Colonic mucosa (tissue), 4 donors: Measurements from ENCODE around the gene ACOX1. TPM values are rescaled to one million over a fixed set of nuclear protein-coding genes. Genes with fewer than 3 reads are reported as not detected.

ENCODE experiments used
- DNase-seq: peaks from one replicate; pipeline ENCODE4 v3.0.0-alpha.2; 2020
- H3K27ac ChIP-seq: fragments of 200-600 bp; one replicate; pipeline ENCODE4 v1.8.0; 2021
- H3K27me3 ChIP-seq: fragments of 200-600 bp; one replicate; pipeline ENCODE4 v1.8.0; 2021
- H3K36me3 ChIP-seq: fragments of 200-600 bp; one replicate; pipeline ENCODE4 v1.8.0; 2021
- H3K4me1 ChIP-seq: fragments of 200-600 bp; one replicate; pipeline ENCODE4 v1.8.0; 2021; ENCODE audit warnings: mild to moderate bottlenecking
- H3K4me3 ChIP-seq: fragments of 200-600 bp; one replicate; pipeline ENCODE4 v1.8.0; 2021
- H3K9ac ChIP-seq, 2 donors: one replicate each; pipeline ENCODE4 v1.7.0; 2013; ENCODE audit warnings: control low read depth in 2 of 2, low read depth in 2 of 2, low read length in 2 of 2
- H3K9me3 ChIP-seq: fragments of 200-600 bp; one replicate; pipeline ENCODE4 v1.8.0; 2021
- intact Hi-C: fragments of 100-400 bp; cut with DNase I; formaldehyde crosslinking; loops from one replicate; pipeline ENCODE4 v1.14.1; 2022
- total RNA-seq, 2 donors: library from RNA; stranded (reverse); fragmentation: NEBNext Ultra II Directional in 1 of 2; extraction: Animal tissue kit (Norgen Biotek cat#: 25700) in 1 of 2; gene quantifications; one replicate each; pipeline ENCODE4 v1.2.1, GENCODE V29; 2021
- TF ChIP-seq, protein P1 (sequence below): fragments of 200-600 bp; IDR thresholded peaks from one replicate; pipeline ENCODE4 v1.8.0; 2022; ENCODE audit warnings: antibody characterized with exemption, mild to moderate bottlenecking
- donor health status: healthy.
- donor health status: DM: no; HTN: no; CAD: no.
- donor health status: DM: no; HTN: no; CAD: no.

ACOX1 gene
- total RNA-seq, 2 donors from 2014 or later = 110 to 136 TPM

DNA sequence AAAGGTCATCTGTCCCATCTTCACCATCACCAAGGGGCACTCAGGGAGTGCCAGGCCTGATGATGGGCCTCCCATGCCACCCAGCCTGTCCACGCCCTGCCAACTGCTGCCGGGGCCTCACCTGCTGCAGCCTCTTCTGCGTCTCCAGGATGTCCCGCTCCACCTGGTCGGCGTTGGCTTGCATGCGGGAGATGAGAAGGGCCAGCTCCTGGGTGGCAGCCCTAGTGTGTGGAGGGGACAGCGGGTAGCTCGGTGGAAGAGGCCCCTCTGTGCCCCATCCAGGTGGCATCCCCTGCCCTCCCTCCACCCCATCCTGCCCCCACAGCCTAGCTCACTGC lies 44.9 kb upstream of the ACOX1 start:
- no peak for DNase-seq
- H3K4me3 ChIP-seq = no peak overlapping the region
- TF ChIP-seq, protein P1, sequence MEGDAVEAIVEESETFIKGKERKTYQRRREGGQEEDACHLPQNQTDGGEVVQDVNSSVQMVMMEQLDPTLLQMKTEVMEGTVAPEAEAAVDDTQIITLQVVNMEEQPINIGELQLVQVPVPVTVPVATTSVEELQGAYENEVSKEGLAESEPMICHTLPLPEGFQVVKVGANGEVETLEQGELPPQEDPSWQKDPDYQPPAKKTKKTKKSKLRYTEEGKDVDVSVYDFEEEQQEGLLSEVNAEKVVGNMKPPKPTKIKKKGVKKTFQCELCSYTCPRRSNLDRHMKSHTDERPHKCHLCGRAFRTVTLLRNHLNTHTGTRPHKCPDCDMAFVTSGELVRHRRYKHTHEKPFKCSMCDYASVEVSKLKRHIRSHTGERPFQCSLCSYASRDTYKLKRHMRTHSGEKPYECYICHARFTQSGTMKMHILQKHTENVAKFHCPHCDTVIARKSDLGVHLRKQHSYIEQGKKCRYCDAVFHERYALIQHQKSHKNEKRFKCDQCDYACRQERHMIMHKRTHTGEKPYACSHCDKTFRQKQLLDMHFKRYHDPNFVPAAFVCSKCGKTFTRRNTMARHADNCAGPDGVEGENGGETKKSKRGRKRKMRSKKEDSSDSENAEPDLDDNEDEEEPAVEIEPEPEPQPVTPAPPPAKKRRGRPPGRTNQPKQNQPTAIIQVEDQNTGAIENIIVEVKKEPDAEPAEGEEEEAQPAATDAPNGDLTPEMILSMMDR = no peak

DNA sequence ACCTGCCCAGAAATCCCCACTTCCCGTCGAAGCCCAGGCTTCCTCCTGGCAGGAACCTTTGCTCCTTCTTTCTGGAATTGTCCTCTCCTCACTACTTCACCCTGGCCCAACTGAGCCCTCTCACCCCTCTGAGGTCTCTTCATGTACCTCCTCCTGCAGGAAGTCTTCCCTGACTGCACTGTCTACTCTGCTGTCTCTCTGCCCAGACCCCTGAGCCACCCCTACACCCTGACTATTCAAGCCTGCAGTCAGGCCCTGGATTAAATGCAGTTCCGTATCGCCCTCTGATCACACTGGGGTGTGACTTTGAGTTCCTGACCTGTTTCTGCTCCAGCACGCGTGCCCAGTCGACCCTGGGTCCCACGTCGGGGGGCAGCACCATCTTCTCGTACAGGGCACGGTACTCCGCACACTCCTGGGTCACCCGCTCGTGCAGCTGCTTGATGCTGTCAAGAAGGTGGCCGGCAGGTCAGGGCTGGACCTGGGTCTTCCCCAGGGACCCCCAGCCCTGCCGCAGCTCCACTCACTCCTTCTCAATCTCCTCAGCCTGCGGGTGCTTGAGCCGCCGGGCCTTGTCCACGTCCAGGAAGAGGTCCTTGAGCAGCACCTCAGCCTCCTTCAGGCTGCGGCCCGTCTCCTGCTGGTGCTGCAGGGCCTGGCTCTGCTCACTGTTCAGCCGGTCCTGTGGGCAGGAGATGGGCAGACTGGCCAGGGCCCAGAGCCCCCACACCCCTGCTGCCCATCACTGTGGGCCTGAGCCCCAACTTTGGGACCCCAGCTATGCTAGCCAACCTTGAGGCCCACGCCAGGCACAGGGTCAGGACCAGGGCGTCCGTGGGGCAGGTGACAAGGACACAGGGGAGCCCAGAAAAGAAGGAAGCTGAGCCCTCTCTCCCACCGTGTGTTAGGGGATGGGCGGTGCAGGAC lies 44.3 kb upstream of the ACOX1 start:
- intact Hi-C loops = no loop called here
- Histone ChIP-seq H3K4me3 (no peak overlapping the region), H3K9ac (no peak overlapping the region), H3K9me3 (no peaks in the 10 kb centered on the region), H3K36me3 (no peaks in the 10 kb centered on the region), H3K27ac (no peak overlapping the region), H3K4me1 (no peaks in the 10 kb centered on the region), H3K27me3 (no peaks in the 10 kb centered on the region)
- TF ChIP-seq, protein P1 = no peak
- no peak for DNase-seq

More for the DNA sequence above, 44.9 kb upstream of the ACOX1 start:
- H3K4me1 ChIP-seq = no peaks in the 10 kb centered on the region
- H3K9me3 ChIP-seq = no peaks in the 10 kb centered on the region
- H3K27me3 ChIP-seq = no peaks in the 10 kb centered on the region
- intact Hi-C loops = no loop called here
- H3K36me3 ChIP-seq = no peaks in the 10 kb centered on the region
- H3K27ac ChIP-seq = no peak overlapping the region
- H3K9ac ChIP-seq = no peak overlapping the region

- intact Hi-C loops = no loop called here
- Histone ChIP-seq H3K9me3 (no peaks in the 10 kb centered on the region), H3K4me1 (no peaks in the 10 kb centered on the region), H3K9ac (no peak overlapping the region), H3K27ac (no peak overlapping the region), H3K27me3 (no peaks in the 10 kb centered on the region), H3K36me3 (no peaks in the 10 kb centered on the region), H3K4me3 (no peak overlapping the region)
- no peak for DNase-seq
- TF ChIP-seq, protein P1 = no peak
Measured at GRCh38 chr17:76022285-76022684, 43.3 kb upstream of the ACOX1 start.

- TF ChIP-seq, protein P1 = no peak
- Histone ChIP-seq H3K27me3 (no peaks in the 10 kb centered on the region), H3K36me3 (no peaks in the 10 kb centered on the region), H3K9ac (no peak overlapping the region), H3K9me3 (no peaks in the 10 kb centered on the region), H3K4me1 (no peaks in the 10 kb centered on the region), H3K27ac (no peak overlapping the region), H3K4me3 (no peak overlapping the region)
- no peak for DNase-seq
- intact Hi-C loops = loop anchor here (10.0 kb wide), 2 partner anchors 55 to 275 kb away; partner anchors contain the start of genes GALR2, SRP68 and ZACN
Measured at GRCh38 chr17:76019833-76020467, 41.0 kb upstream of the ACOX1 start.

GRCh38 chr17:76018801-76019200 lies 39.8 kb upstream of the ACOX1 start:
- TF ChIP-seq, protein P1 = no peak
- intact Hi-C loops = loop anchor here (10.0 kb wide), 2 partner anchors 56 to 276 kb away; partner anchors contain the start of genes GALR2, SRP68 and ZACN
- H3K4me1 ChIP-seq = no peaks in the 10 kb centered on the region
- H3K36me3 ChIP-seq = no peaks in the 10 kb centered on the region
- H3K9ac ChIP-seq = no peak overlapping the region
- H3K27ac ChIP-seq = no peak overlapping the region
- H3K9me3 ChIP-seq = no peaks in the 10 kb centered on the region
- H3K4me3 ChIP-seq = no peak overlapping the region
- H3K27me3 ChIP-seq = no peaks in the 10 kb centered on the region
- DNase-seq = no peak
